Stimulated activated CD4-positive, alpha-beta T cell treated with anti-CD3 and anti-CD28 coated beads, Interleukin-1b, Interleukin-23, amount 100 ng/mL, for 24 hours (primary cell): Measurements from ENCODE around the gene SLC44A1.

Experiments used
- DNase-seq, 4 experiments: peaks; one replicate each; pipeline ENCODE4 v3.0.0-alpha.2; 2020; ENCODE audit warnings: low read depth in 4 of 4, low spot score in 1 of 4

Gene SLC44A1

DNA sequence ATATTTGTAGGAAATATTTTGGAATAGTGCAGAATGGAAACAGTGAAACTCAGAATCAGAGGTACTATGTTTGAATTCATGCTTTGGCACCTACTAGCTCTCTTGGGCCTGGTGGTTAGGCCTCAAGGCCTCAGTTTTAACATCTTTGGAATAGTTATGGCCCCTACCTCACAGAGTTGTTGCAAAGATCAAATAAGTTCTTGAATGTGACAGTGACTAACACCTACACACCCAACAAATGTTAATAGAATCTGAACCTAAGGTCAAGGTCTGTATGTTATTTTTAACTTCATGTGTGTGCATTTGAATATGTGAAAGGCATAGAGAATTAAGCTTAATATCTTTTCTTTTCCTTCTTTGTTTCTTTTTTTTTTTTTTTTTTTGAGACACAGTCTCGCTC lies 87.3 kb downstream of the SLC44A1 start:
- DNase-seq: no peak

- no peak for DNase-seq
Measured at GRCh38 chr9:105332471-105332870, 88.0 kb downstream of the SLC44A1 start.

- DNase-seq: no peak
Measured at GRCh38 chr9:105333076-105333475, 88.6 kb downstream of the SLC44A1 start.

- DNase-seq: no peak
Measured at GRCh38 chr9:105333811-105334210, 89.4 kb downstream of the SLC44A1 start.

- DNase-seq: no peak
Measured at GRCh38 chr9:105338308-105338707, 93.9 kb downstream of the SLC44A1 start.

DNA sequence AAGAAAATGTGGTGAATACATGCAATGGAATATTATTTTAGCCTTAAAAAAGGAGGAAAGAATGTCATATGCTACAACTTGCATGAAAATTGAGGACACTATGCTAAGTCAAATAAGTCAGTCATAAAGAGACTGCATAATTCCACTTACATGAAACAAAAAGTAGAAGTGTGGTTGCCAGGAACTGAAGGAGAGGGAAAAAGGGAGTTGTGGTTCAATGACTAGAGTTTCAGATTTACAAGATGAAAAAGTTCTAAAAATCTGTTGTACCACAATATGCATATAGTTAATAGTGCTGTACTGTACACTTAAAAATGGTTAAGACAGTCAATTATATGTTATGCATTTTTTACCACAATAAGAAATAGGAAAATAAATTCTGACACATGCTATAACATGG lies 95.4 kb downstream of the SLC44A1 start:
- DNase-seq: no peak

DNA sequence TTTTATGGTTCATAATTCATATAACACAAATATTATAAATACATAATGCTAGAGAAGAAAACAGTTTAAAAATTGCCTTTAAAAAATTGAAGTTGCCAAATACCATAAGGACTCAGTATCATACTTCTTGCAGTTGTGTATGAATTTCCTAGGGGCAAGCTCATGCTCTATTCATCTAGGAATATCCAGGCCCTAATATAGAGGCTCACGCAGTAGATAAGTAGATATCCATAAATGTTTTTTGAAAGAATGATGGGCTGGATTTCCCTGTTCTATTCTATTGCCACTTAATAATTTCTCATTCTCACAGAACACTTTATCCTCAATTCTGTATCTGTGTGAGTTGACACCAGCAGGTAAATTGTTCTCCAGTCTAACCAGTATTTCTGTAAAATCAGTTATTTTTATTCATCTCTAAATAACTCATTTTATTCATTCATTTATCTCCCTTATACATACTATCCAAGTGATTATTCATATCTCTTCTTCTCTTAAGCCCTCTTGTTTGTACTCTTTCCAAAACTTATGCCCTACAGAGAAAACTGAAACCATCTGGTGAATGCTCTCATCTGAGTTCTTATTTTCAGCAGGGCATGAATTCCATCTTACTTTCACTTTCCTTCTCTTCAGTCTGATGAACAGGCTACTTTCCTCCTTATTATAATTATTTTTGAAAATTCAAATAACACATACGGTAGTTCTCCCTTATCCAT lies 97.1 kb downstream of the SLC44A1 start:
- DNase-seq: no peak

GRCh38 chr9:105342147-105342505 lies 97.7 kb downstream of the SLC44A1 start:
- no peak for DNase-seq

GRCh38 chr9:105344283-105344682 lies 99.8 kb downstream of the SLC44A1 start:
- no peak for DNase-seq

GRCh38 chr9:105345626-105346025 lies 101.2 kb downstream of the SLC44A1 start:
- DNase-seq: no peak

- DNase-seq: no peak
Measured at GRCh38 chr9:105346273-105346672, 101.8 kb downstream of the SLC44A1 start.

- DNase-seq: no peak
Measured at GRCh38 chr9:105354448-105354847, 110.0 kb downstream of the SLC44A1 start.

GRCh38 chr9:105355781-105356180 lies 111.3 kb downstream of the SLC44A1 start:
- DNase-seq: no peak

DNA sequence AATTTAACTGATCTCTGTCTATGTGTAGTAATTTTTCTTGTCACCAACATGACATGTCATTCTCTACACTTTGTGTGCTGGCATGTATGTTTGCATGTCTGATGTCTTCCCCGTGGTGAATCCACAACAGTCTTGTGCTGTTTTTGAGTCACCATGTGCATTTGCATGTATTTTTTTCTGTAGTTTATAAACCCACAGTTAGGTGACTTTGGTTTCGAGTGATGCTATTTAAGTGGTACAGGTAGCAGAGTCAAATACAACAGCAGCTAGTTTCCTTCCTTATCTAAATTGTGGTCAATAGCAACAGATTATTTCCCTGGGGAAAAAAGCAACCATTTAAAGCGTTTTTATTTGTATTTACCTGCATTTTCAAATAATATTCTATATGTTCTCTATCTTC lies 113.5 kb downstream of the SLC44A1 start:
- DNase-seq: no peak

- DNase-seq: peak in 1 of 4 experiments; percentile 32
Measured at GRCh38 chr9:105359892-105360291, 115.4 kb downstream of the SLC44A1 start.

- no peak for DNase-seq
Measured at GRCh38 chr9:105360344-105360743, 115.9 kb downstream of the SLC44A1 start.

- no peak for DNase-seq
Measured at GRCh38 chr9:105361873-105362272, 117.4 kb downstream of the SLC44A1 start.

DNA sequence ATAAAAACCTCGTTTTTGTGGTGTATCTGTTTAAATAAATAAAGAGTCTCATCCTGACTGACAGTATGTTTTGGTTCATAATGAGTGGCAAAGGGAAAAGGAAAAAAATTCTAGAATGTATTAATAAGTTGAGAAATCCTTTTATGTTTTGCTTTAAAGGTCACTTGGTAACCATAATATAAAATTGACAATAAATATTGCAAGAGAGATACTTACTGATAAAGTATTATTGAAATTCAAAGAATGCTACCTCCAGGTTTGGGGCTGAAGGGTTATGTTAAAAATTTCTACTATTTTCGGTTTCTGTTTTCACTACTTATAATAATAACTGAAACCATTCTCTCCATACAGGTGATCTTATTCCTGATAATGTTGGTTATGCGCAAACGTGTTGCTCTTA lies 118.0 kb downstream of the SLC44A1 start:
- no peak for DNase-seq

- no peak for DNase-seq
Measured at GRCh38 chr9:105363837-105364236, 119.4 kb downstream of the SLC44A1 start.

GRCh38 chr9:105369911-105370310 lies 125.5 kb downstream of the SLC44A1 start:
- DNase-seq: no peak

GRCh38 chr9:105373723-105374122 lies 129.3 kb downstream of the SLC44A1 start:
- DNase-seq: no peak

- no peak for DNase-seq
Measured at GRCh38 chr9:105375323-105375722, 130.9 kb downstream of the SLC44A1 start.

DNA sequence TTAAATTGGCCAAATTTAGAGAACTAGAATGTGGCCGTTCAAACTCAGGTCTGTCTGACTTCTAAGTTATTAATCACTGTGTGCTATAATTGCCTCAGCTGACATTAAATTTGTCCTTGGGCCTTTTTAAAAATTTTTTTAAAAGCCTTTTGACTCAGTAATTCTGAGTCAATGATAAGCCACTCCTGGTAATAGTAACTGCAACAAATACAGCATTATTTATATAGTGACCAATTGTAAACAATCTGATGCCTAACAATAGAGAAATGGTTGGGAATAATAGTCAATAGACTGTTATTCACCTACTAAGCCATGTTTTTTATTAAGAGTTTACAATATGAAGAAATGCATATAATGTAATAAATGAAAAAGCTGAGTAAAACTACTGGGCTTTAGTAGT lies 132.4 kb downstream of the SLC44A1 start:
- DNase-seq: no peak
